Measurements from ENCODE around the gene LIPG.

- TF ChIP-seq, protein P1, sequence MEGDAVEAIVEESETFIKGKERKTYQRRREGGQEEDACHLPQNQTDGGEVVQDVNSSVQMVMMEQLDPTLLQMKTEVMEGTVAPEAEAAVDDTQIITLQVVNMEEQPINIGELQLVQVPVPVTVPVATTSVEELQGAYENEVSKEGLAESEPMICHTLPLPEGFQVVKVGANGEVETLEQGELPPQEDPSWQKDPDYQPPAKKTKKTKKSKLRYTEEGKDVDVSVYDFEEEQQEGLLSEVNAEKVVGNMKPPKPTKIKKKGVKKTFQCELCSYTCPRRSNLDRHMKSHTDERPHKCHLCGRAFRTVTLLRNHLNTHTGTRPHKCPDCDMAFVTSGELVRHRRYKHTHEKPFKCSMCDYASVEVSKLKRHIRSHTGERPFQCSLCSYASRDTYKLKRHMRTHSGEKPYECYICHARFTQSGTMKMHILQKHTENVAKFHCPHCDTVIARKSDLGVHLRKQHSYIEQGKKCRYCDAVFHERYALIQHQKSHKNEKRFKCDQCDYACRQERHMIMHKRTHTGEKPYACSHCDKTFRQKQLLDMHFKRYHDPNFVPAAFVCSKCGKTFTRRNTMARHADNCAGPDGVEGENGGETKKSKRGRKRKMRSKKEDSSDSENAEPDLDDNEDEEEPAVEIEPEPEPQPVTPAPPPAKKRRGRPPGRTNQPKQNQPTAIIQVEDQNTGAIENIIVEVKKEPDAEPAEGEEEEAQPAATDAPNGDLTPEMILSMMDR (IDR thresholded peaks at IDR 0.05), result no peak
- no peak for TF ChIP-seq POLR2A (IDR thresholded peaks at IDR 0.05)
These were observed 3.2 kb downstream of the LIPG start for GRCh38 chr18:49565101-49565500.

Measured in esophagus squamous epithelium (tissue), 4 donors.